Measurements from ENCODE around the gene ARHGAP18.

Gene ARHGAP18

GRCh38 chr6:129665555-129665954 is 44.4 kb downstream of the ARHGAP18 start:
- DNase-seq = no peak

DNA sequence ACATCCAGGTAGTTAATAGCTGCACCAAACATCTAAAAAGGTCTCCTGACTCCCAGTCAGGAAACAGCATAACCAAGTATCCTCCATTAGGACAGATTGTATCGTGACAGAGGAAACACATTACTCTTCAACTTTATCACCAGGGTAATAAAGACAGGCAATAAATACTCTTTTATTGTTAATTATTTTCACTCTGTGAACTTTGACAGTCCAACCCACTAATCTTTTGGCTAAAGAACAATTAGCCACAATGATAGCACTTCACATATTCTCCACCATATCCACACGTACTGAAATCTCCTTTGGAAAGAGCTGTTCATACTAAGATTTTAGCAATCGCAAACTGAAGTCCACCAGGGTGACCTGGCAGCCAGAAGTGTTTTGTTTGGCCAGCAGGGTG is 46.4 kb downstream of the ARHGAP18 start:
- no peak for DNase-seq

DNA sequence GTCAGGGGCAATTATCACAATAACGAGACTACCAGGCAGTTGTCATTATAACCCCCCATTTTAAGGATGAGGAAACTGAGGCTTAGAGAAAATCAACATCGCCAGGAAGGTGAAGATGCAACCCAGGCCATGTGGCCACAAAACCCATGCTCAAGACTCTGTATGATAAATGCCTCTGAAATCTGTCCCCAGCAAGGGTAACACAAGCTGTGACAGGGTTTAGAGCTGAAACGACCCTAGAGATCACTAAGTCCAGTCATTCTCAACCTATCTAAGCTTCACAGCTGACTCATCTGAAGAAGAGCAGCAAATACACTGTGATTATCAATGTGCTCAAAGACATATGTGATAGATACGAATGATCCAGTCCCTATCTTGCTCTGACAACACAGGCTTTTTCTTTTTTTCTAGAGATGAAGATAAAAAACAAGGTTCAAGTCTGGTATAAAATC is 47.0 kb downstream of the ARHGAP18 start:
- no peak for DNase-seq

DNA sequence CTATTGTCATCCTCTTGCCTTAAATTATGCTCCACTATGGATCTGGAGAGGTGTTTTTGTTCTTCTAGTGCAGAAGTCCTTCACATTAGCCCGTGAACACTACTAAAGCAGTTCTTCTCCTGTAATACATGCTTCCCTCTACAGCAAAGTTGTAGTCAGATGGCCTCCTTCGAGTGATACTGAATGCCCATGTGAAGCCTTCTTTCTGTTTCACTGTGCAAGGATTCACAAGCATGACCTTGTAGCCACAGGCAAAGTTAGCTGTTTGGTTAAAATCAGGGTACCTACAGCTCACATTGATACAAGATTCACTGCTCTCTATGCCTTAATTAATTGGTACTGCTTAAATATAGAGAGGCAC is 47.6 kb downstream of the ARHGAP18 start:
- no peak for DNase-seq

GRCh38 chr6:129661536-129662405 is 48.2 kb downstream of the ARHGAP18 start:
- DNase-seq = no peak

DNA sequence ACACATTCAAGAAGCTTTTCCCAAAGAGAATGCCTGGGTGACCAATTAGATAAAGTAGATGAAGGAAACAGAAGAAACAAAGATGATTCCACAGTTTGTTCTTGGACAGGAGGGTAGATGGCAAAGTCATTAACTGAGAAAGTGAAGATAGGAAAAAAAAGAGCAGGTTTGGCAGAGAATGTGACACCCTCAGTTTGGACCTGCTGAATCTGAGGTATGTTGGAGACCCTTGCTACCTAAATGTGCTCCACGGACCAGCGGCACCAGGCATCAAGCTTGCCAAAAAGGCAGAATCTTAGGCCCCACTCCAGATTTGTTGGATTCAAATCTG is 49.7 kb downstream of the ARHGAP18 start:
- DNase-seq = no peak

DNA sequence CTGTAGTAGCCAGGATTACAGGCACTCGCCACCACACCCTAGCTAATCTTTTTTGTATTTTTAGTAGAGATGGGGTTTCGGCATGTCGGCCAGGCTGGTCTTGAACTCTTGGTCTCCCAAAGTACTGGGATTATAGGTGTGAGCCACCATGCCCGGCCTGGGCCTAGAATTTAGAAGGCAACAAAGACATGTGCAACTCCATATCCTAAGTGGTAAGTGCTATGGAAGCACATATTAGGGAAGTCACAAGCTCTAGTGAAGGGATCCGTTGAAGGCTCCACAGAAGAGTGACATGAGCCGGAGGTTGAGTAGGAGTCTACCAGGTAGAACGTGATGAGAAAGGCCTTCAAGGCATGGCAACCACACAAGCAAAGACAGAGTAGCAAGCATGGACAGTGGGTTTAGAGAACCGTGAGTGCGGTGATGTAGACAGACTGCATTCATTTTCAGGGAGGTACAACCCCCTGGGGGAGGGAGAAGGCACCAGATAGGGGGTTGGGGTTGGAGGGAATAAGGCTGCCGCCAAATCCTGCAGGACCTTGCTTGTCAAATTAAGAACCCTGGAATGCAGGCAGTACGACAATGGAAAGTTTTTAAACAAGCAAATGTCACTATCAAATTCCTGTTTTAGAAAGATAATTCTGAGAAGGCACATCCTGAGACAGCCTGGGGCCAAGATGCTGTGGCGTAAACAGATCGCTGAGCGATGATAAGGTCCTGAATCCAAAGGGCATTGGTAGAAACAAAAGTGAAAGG is 50.2 kb downstream of the ARHGAP18 start:
- no peak for DNase-seq

DNA sequence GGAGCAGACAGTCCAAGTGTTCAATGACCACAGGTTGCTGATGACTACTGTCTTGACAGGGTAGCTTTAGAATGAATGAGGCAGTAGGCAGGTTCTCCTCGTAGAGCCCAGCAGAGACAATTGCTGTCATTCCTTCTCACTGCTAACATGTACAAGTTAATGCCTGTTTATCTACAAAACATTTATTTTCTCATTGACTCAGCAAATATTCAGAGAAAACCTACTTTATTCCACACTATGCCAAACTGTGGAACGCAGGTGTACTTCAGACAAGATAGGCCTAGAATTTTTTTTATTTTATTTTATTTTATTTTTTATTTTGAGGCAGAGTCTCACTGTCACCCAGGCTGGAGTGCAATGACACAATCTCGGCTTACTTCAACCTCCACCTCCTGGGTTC is 50.8 kb downstream of the ARHGAP18 start:
- DNase-seq = no peak

DNA sequence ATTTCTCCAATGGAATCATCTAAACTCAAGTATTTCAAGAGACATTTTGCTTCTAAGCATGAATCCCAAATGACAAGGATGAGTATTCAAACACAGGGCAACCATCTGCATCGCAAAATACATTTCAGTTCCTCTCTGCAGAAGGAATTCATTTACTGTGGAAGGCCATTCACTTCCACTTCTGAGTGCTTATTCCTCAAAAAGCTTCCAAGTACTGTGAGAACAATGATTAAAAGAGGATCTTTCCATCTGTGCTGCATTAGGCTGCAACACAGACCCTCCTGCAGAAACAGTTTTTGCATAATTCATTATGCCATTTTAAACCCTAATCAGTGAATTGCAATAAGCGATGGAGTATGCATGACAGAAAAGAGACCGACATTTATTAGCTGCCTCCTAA is 52.5 kb downstream of the ARHGAP18 start:
- no peak for DNase-seq

GRCh38 chr6:129655334-129655733 is 54.6 kb downstream of the ARHGAP18 start:
- DNase-seq = no peak

GRCh38 chr6:129653746-129654145 is 56.2 kb downstream of the ARHGAP18 start:
- no peak for DNase-seq

DNA sequence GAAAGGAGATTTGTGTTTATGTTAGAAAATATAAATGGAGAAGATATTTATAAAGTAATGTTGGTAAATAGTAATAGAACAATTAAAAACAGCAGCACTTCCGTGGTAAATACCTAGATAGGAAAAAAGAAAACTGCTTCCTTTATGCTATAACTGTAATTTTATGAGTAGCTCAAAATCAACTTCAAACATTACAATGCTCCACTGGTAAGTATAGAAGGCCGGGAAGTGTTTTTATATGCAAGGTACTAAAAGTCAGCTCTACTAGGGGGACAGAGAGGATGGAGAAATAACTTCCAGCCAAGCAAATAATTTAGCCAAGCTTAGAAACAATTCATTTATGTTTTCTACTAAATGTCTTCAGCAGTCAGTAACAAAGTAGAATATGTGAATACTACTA is 56.7 kb downstream of the ARHGAP18 start:
- DNase-seq = no peak

GRCh38 chr6:129651291-129651691 is 58.7 kb downstream of the ARHGAP18 start:
- DNase-seq = no peak

- no peak for DNase-seq
Observed at GRCh38 chr6:129648819-129649491, 61.0 kb downstream of the ARHGAP18 start.

- DNase-seq = no peak
Observed at GRCh38 chr6:129647044-129647443, 62.9 kb downstream of the ARHGAP18 start.

DNA sequence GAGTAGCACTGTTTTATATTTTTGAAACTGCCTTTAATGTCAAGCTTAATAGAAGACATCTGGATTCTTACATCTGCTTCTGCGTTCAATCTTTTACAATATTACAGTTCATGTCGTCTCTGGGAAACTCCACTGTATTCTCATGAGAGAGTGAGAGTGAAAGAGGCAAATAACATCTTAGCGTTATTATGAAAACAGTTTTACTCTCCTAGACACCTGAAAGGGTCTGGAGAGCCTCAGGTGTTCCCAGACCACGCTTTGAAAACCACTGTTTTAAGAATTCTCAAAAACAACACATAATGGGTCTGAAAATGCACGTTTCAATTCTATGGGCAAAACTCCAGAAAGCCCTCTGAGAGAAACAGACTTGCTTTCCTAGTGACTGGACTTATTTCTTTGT is 63.3 kb downstream of the ARHGAP18 start:
- DNase-seq = no peak

DNA sequence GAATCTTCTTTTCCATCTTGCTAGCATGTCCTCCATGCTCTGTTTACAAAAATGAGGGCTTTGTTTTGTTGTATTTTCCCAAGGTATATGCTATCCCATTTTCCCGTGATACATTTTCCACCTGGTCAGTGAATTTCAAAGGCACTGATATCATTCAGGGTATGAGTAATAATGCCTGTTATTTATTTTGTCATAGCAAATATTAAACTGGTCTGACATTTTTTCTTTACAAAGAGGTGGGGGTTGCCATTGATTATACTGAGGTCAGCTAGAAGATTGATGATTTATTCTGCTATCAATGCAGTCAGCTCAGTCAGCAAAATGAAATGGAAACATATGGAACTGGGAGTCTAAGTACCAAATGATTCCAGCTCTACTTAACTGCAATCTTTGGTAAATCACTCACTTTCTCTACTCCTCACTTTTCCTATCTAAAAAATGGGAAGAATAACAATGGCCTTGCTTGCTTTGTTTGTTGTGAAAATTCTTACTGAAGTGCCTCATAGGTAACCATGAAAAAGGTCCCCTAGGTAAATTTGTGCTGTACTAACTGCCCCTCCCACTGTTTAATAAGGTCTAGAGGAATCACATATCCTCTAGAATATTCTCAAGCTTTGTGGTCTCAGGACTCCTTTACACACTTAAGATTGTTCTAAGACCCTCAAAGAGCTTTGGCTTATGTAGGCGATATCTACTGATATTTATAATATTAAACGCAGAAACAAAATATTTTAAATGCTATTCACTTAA is 64.0 kb downstream of the ARHGAP18 start:
- no peak for DNase-seq

DNA sequence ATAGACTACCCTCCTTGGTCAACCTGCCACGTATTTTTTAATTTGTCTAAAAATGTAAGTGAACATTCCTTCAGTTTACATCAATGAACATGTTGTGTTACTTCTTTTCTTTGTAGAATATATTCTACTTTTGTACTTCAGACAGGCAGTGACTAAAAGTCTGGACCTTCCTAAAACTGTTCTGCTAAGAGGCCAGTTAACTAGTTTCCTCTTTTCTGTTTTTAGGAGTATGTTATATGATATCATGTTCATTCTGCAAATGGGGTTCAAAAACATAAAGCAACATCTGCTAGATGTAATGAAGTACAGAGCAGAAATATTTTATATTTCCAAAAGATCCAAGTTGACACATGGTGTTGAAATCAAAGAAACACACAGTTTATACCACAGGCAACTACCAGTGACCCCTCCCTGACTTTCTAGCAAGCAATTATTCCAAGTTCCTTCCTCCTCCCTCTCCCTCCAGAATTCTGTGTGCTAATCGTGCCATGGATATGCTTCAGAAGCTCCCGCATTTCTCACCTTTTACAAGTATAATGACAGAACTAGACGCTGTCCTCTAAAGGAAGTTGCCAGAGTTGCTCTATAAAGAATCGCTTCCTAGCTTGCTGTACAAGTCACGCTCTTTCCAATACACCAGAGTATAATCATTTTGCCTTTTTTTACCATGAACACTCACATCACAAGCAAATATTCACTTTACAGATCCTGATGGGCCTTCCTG is 64.7 kb downstream of the ARHGAP18 start:
- no peak for DNase-seq

DNA sequence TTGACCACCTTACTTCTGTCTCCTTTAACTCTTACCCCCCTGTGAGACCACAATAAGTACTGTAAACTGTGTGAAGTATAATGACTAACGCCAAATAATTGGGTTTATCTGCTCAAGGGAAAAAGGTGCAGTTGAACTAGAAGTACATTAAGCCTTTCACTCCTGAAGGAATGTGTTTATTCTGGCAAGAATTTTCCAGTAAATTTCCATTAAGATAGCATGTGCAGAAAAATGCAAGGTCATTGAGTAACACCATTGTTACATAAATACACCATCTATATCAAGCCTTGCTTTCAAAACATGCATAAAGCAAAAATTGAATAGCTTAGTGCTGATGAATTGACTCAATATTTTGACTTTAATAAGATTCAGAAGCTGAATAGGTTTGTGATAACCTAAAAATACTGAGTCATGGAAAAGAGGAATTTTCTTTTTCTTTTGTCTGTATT is 65.4 kb downstream of the ARHGAP18 start:
- DNase-seq = no peak

GRCh38 chr6:129643968-129644367 is 66.0 kb downstream of the ARHGAP18 start:
- DNase-seq = no peak

- DNase-seq = no peak
Observed at GRCh38 chr6:129643176-129643575, 66.8 kb downstream of the ARHGAP18 start.

DNA sequence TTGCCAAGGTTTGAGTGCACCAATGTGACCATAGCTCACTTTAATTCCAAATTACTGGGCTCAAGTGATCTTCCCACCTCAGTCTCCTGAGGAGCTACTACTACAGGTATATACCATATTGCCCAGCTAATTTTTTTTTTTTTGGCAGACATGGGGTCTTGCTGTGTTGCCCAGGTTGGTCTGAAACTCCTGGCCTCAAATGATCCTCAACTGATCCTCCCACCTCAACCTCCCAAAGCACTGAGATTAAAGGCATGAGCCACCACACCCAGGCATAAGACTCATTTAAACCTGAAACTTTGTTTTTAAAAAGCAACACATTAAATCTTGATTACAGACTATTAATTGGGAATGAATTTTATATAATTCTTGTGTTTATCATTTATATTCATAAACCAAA is 67.7 kb downstream of the ARHGAP18 start:
- no peak for DNase-seq
